GM15510 (cell line): ENCODE measurements around the gene ASTN2.

Source experiments
- POLR2A ChIP-seq: IDR thresholded peaks from 3 replicates; pipeline ENCODE4 v1.6.1; 2011; ENCODE audit warnings: borderline replicate concordance; ENCODE audit not compliant: insufficient read length; ENCODE audit errors: extremely low read depth

The ASTN2 gene

DNA sequence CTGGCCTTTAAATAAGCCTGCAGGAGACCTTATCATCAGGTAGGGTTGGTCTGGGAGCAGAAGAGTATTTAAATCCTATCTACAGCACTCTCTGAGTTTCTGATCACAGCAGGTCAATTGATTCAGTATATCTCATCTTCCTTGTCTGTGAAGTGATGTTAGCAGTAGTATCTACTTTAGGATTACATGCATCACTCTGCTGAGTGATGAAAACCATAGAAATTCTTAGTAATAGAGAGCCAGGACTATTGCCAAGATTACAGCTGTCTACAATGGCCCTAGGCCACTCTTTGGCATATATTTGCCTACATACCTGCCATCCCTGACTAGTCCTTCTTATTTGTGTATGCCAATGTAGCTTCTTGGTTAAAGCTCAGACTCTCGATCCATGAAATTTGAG is 183.8 kb downstream of the ASTN2 start:
- TF ChIP-seq POLR2A, result no peak

DNA sequence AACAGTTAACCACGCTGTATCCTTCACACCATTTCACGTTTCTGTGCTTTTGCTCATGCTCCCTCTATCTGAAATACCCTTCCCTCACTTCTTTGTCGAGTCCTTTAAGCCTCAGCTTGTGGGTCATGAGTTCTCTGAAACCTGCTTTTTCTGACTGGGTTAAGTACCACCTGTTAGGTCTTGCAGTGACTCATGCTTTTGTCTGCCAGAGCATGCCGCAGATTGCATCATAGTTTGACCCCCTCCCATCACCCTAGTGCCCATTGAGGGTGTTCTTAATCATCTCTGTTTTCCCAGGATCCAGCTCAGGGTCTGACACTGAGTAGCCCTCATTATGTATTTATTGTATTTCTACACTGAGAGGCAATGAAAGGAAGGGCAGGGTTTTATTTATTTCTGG is 190.2 kb downstream of the ASTN2 start:
- no peak for TF ChIP-seq POLR2A

DNA sequence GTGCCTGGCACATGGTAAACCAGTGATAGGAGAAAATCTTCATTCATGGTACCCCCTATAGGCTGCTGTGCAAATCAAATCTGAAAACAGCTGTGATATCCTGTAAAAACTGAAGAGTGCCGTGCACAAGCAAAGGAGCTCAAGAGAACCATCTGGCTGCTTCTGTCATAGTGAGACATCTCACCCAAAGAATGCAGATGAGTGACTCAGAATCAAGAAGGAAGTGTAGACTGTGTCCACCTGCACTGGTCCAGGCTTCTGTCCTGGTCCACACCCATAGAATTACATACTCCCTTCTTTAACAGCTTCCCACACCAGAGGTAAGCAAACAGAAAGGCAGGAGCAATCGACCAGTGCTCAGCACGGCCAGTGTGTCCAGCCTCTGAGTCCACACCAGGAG is 195.9 kb downstream of the ASTN2 start:
- no peak for TF ChIP-seq POLR2A

DNA sequence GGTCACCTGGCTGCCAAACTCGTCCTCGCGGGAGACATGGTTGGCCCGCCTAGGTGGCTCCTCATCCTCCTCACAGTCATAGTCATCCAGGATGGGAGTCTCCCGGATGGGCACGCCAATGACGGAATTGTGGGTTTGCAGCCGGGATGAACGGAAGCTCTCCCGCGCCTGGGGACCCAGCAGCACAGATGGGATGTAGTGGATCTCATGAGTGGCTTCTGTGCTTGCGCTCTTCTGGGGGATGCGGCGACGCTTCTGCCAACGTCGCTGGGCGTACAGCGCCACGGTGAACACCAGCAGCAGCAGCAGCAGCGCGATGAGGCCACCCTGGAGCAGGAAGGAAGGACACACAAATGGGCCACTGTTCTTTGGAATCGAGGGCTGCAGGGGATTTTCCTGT is 200.4 kb downstream of the ASTN2 start:
- no peak for TF ChIP-seq POLR2A

DNA sequence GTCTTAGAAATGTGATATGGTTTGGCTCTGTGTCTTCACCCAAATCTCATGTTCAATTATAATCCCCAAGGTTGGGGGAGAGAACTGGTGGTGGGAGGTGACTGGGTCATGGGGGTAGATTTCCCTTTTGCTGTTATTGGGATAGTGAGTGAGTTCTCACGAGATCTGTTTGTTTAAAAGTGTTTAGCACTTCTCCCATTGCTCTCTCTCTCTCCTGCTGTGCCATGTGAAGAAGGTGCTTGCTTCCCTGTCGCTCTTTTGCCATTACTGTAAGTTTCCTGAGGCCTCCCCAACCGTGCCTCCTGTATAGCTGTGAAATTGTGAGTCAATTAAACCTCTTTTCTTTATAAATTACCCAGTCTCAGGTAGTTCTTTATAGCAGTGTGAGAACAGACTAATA is 203.6 kb downstream of the ASTN2 start:
- TF ChIP-seq POLR2A, result no peak

DNA sequence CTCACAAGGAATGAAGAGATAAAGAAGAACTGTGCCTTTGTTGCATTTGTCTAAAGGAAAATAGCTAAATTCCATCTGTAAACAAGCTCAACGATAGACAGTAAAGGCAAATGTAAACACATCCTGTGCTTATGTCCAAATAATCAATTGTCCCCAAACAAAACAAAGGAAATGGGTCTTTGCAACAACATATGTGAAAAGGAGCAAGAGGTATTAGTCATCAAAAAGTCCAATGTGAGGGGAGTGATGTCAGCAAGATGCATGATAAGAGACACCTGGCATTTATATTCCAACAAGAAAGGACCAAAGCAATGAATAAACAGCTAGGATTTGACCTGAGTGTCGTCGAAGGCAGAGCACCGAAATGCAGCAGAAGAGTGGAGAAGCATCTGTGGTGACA is 209.1 kb downstream of the ASTN2 start:
- no peak for TF ChIP-seq POLR2A

DNA sequence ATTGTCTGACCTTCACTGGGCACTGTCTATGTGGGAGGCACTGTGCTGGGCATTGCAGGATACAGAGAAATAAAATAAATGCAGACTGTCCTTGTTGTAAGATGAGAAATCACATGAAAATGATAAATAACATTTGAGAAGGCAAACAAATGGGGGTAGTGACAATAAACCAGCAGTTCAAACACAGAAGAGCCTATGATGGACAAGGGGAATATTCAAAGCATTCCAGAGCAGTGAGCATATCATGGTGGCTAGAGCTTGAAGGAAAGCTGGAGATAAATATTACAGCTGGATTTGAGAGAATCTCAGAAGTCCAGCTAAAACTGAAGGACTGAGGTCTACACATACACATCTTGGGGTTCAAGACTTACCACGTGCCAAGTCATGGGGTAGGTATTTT is 209.9 kb downstream of the ASTN2 start:
- no peak for TF ChIP-seq POLR2A

DNA sequence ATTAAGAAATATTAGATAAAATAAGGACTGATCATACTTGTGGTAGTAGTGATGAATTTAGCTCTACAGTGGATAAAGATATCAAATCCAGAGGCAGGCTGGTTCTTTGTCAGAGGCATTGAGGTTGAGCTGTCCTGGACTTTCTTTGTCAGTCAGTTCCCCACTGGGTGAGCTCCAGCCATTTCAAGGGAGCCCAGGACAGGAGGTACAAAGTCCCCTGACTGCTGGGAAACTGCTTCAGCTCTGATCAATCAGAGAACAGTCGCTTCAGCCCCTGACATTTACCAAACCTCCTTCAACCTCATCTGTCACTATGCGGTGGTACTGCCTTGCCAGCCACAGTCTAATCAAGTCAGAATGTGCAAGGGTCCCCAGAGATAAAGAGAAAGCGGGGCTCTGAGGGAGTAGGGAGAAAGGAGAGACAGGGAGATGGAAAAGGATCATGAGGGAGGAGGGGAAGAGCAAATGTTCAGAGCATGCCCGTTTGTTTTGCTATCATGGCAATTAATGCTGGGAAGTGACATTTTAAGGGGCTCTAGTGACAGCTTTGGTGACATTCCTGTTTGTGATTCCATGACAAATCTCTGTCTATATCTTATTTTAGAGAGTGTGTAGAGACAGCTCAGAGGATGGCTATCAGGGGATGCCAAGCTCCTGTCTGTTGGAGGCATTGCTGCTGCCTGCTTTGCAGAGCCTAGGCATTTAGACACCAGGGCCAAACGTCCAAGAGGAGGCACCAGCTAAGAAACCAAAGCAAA is 223.2 kb downstream of the ASTN2 start:
- no peak for TF ChIP-seq POLR2A

DNA sequence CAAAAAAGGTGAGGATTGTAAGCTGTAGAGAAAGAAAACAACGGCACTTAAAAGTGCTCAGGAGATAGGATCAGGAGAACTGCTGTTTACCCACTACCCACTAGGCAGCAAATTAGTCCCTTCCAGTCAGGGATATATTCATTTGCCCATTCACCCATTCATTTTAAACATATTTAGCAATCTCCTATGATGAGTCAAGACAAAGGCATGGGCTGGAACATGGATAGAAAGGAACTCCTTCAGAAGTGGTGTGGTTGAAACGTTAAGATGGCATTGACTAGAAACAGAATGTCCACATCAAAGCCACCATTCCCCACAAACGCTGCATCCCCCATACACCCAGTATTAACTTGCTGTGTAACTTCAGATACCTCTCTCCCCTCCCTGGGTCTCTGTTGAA is 225.7 kb downstream of the ASTN2 start:
- no peak for TF ChIP-seq POLR2A

DNA sequence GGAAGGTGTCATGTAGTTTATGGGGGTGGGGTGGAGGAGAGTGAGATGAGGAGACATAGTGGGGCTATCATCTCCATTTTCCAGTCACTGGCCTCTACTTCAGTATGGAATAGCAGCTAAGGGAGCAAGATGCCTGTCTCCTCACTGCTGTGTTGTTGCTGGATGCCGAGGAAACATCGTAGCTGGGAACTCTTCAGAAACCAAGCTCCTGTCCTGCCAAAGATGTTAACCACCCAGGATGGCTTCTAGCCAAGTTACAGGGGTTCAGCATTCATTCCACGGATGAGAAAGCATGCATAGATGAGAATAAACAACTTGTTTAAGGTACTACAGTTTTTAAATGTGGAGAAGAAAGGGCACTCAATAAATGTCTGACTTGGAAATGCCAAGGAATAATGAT is 226.5 kb downstream of the ASTN2 start:
- TF ChIP-seq POLR2A, result no peak

DNA sequence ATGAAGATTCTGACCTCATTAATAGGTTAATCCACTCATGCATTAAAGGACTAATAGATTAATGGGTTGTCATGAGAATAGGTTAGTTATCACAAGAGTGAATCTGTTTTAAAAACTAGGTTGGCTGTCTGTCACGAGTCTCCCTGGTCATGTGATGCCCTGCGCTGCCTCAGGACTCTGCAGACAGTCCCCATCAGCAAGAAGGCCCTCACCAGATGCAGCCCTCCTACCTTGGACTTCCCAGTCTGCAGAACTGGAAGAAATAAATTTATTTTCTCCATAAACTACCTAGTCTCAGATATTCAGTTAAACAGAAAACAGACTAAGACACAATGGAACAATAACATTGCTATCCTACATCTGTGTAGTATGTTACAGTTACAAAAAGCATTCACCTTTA is 227.4 kb downstream of the ASTN2 start:
- no peak for TF ChIP-seq POLR2A

DNA sequence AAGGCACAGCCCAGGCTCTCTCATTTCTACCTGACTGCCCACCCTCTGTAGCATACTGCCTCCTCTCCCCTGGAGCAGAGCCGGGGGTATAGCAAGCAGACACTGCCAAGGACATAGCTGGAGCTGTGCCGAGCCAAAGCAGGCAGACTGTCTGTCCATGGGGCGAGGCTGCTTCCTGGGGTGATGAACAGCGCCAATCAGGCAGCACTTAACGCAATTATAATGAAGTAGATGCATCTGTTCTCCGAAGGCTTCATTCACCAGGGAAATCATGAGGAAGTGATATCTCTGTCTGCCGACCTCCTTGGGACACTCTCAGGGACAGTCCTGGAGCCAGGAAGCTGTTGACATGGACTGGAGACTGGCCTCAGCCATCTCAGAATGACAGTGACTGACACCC is 230.7 kb downstream of the ASTN2 start:
- no peak for TF ChIP-seq POLR2A

DNA sequence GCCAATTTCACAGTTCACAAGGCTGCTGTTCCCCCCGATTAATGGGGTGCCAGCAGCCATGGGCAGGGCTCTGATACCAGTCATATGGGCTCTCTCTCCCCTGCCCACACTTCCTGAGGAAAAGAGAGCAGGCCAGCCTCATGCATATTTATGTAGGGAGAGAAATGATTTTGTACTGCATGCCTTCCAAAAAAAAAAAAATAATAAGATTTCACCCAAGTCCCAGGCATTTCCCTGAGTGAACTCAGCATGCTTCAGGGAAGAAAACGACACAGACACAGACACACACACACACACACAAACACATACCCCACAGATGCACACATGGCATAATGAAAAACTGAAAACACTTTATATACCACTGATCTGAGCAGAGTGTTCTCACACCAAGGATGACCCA is 232.8 kb downstream of the ASTN2 start:
- TF ChIP-seq POLR2A, result no peak

DNA sequence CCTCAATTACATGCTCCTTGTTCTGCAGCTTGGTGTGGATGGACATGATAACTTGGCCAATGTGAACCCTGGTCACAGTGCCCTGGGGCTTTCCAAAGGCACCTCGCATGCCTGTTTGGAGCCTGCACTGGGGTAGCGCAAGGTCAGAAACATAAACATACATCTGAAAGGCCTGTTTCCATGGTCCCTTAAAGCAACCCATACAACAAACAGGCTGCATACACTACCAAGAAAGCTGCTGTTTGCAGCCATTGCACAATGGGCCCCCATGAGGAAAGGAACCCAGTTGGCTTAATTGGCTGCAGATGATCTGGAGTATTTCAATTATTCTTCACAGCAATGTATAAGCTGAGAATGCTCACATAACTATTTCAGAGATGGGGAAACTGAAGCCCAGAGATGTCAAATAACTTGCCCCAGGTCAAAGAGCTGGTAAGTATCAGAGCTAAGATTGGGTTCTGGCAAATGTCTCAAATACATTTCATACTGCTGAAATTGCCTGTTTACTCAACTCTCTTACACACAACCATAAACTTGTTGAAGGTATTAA is 233.9 kb downstream of the ASTN2 start:
- no peak for TF ChIP-seq POLR2A

DNA sequence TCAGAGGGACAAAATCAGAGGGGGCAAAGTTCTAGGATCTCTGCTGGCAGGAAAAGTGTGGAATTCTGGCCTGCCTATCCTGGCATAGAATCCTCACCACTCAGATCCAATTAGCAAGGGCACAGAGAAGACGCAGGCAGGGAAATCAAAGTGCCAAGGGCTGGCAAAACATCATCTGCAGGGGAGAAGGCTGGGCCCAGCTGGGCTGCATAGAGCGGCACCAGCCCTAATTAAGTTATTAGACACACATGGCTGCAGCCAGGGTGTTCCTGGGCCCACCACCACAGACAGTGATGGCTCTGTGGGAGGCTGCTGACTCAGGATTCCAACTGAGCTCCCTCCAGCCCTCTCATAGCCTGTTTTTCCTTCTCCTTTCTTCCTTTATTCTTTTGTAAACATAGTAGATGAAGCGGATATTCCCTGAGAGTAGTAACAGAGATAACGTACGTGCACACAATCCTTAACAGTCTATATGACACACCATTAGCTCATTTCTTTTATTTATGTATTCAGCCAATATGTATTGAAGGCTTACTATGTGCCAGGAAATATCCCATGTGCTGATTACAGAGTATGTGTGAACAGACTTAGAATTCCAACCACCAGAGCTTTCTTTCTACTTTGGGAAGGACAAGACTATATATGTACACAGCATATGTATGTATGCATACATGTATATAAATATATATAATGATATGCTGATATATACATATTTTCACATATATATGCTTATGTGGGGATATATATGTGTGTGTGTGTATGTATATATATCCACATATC is 236.1 kb downstream of the ASTN2 start:
- TF ChIP-seq POLR2A, result no peak

DNA sequence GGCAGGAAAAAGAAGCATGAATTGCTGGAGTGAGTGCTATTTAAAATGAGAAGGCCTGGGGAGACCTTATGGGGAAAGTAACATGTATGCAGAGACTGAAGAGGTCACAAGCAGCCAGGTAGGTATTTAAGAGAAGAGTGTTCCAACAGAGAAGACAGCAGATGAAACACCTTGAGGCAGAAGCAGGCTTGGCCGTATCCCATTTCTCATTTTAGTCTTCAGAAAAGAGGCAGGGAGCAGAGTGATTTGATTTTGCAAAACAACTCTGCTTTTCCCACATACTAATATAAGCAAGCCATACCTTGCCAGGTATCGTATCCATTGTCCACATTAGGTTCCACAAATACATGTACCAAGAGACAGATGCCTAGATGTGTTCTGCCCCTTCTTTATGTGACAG is 244.3 kb downstream of the ASTN2 start:
- TF ChIP-seq POLR2A, result no peak
